ENCODE results near the gene DLG1. TPM values are rescaled to one million over a fixed set of nuclear protein-coding genes. Genes with fewer than 3 reads are reported as not detected.

DLG1 gene
- total and polyA plus RNA-seq, 2 of the 4 experiments (the other 2 are of a cell fraction) = 21.2 to 57.7 TPM

DNA sequence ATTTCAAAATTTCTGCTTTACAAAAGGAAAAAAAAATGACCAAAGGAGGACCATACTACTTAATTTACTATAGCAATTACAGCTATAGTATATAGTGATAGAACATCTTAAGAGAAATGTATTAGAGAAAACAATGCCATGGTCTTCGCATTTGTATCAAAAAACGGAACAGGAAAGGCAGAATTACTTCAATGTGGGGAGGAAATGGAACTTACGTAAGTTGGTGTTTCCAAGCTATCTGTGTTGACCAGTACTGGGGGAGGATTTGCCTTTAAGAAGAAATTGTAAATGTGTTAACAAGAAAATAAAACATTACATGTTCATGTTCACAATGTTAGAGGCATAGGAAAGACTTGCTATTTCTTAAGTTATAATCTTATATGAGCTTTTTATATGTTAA, 148.9 kb downstream of the DLG1 start:
- no peak overlapping the region for H2AFZ ChIP-seq (replicated peaks; ENCODE audit: low read length, poor library complexity)
- H3K4ac ChIP-seq (ENCODE audit: low read depth, low read length) = no peak overlapping the region
- H3K56ac ChIP-seq (ENCODE audit: extremely low read depth, insufficient read depth, low read length) = no peak overlapping the region
- no peak overlapping the region for H3K18ac ChIP-seq (ENCODE audit: low read depth, low read length)
- H3K23ac ChIP-seq (ENCODE audit: low read depth, low read length) = no peak overlapping the region
- dilution Hi-C loops (cut with HindIII; ENCODE audit: low sequenced_read_pairs, unreplicated experiment) = no loop called here
- POLR2A ChIA-PET (ENCODE audit: unreplicated experiment) = no interaction called here
- no peak overlapping the region for H4K5ac ChIP-seq (ENCODE audit: low read depth, low read length)
- H3K9ac ChIP-seq (ENCODE audit: low read depth, low read length) = no peak overlapping the region
- H2BK5ac ChIP-seq (ENCODE audit: low read depth, low read length, poor library complexity, severe bottlenecking) = no peak overlapping the region
- intact Hi-C loops (cut with micrococcal nuclease) = no loop called here
- no peak overlapping the region for H2AK5ac ChIP-seq (ENCODE audit: low read depth, low read length)
- no peak overlapping the region for H2BK15ac ChIP-seq (ENCODE audit: low read depth, low read length)
- H3K9me3 ChIP-seq (ENCODE audit: control insufficient read depth, insufficient read depth, low read length) = no peaks in the 10 kb centered on the region
- H4K8ac ChIP-seq (ENCODE audit: low read depth in 2 of 2, low read length in 2 of 2) = no peak overlapping the region
- H4K91ac ChIP-seq (ENCODE audit: insufficient read depth, low read depth, low read length) = no peak overlapping the region
- H3K9me1 ChIP-seq (ENCODE audit: insufficient read depth, low read length) = 0 out of 2 replicates have a peak, but pooled peaks cover 10% of the 10 kb centered on the region
- no TSS peak for BruUV-seq (replicated peaks)
- ATAC-seq (ENCODE audit: low read depth) (no peak), DNase-seq (no peak)
- no peaks in the 10 kb centered on the region for H3K27me3 ChIP-seq (ENCODE audit: control insufficient read depth, insufficient read depth, low read length)
- H3K79me1 ChIP-seq (ENCODE audit: low read depth in 1 of 2, low read length in 2 of 2) = peaks cover 26 to 41% of the 10 kb centered on the region in 2 experiments
- no peak overlapping the region for H3K27ac ChIP-seq (ENCODE audit: insufficient read depth, low read length)
- CTCF ChIA-PET = interaction anchor here (0.5 kb wide), 1 partner anchor 319 kb away, joined by 3 read pairs; no protein-coding TSS in a partner anchor
- H4K20me1 ChIP-seq (ENCODE audit: insufficient read depth, low read length) = peaks cover 12% of the 10 kb centered on the region; the same call in 1 of the 2 replicates
- in situ Hi-C loops (cut with MboI; ENCODE audit: low sequenced_read_pairs) = no loop called here
- TF ChIP-seq MAFK (IDR thresholded peaks at IDR 0.05; ENCODE audit: low read depth, low read length) (no peak), FOS (IDR thresholded peaks at IDR 0.05; ENCODE audit: low read depth, low read length) (no peak), ELK1 (IDR thresholded peaks at IDR 0.05; ENCODE audit: borderline replicate concordance, low read depth, low read length) (no peak), MXI1 (IDR thresholded peaks at IDR 0.05; ENCODE audit: borderline replicate concordance, low read depth, low read length) (no peak), NFE2L2 (IDR thresholded peaks at IDR 0.05; ENCODE audit: low read depth, low read length) (no peak)
- no peaks in the 10 kb centered on the region for H3K36me3 ChIP-seq (ENCODE audit: control insufficient read depth, insufficient read depth, low read length)
- H3K4me1 ChIP-seq (ENCODE audit: control insufficient read depth, insufficient read depth, low read length) = no peaks in the 10 kb centered on the region
- H2BK120ac ChIP-seq (ENCODE audit: low read depth, low read length) = no peak overlapping the region
- no peak overlapping the region for H3K4me2 ChIP-seq (ENCODE audit: low read depth, low read length)
- H2AK9ac ChIP-seq (replicated peaks; ENCODE audit: low read depth, low read length, poor library complexity) = no peak overlapping the region
- 100% methylated on average over 2 of the region's 3 CpGs; no CpG with 5 or more reads in 1 of the 2 experiments for WGBS, 2 experiments (ENCODE audit: extremely low coverage in 2 of 2, insufficient read length in 1 of 2)
- no peak overlapping the region for H3K4me3 ChIP-seq (ENCODE audit: insufficient read depth, low read depth, low read length)
- H3K14ac ChIP-seq (replicated peaks; ENCODE audit: low read depth, low read length) = no peak overlapping the region
- no peak overlapping the region for H2BK20ac ChIP-seq (ENCODE audit: low read depth, low read length)

All from IMR-90 (cell line).